Measurements from ENCODE around the gene IPO13. TPM values are rescaled to one million over a fixed set of nuclear protein-coding genes. Genes with fewer than 3 reads are reported as not detected.

IPO13 gene
- total and polyA plus RNA-seq, 12 donors, result 25.2 to 74.5 (median 56.8) TPM

DNA sequence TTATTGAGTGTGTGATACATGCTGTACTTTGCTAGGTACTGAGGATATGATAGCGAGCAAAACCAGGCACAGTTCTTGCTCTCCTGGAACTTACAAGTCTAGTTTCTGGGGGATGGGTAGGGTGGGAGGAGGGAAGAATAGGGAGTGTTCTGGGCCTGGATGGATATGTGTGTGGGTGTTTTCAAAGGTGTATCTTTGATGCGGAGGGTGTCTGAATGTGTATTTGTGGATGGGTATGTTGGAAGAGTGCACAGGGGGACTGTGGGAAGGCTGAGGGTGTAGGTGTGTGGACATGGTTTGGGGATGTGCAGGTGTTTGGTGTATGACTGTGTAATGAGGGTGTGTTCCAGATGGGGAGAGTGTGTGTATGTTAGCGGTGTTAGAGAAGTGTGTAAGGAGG lies 18.6 kb downstream of the IPO13 start:
- WGBS, 2 donors, result 85 to 92% methylated on average over 3 of the region's 3 CpGs
- ATAC-seq, result no peak
- Histone ChIP-seq H3K4me1 (peaks cover under 1 to 19% (median 3%) of the 10 kb centered on the region in 9 donors), H3K27me3 (no peaks in the 10 kb centered on the region), H3K27ac (no peak overlapping the region), H3K4me3 (no peak overlapping the region), H3K9me3 (no peaks in the 10 kb centered on the region), H3K36me3 (peaks cover 0 to 71% (median 25%) of the 10 kb centered on the region in 9 donors)
- intact Hi-C loops (cut with DNase I), result no loop called here
- TF ChIP-seq, protein P1, sequence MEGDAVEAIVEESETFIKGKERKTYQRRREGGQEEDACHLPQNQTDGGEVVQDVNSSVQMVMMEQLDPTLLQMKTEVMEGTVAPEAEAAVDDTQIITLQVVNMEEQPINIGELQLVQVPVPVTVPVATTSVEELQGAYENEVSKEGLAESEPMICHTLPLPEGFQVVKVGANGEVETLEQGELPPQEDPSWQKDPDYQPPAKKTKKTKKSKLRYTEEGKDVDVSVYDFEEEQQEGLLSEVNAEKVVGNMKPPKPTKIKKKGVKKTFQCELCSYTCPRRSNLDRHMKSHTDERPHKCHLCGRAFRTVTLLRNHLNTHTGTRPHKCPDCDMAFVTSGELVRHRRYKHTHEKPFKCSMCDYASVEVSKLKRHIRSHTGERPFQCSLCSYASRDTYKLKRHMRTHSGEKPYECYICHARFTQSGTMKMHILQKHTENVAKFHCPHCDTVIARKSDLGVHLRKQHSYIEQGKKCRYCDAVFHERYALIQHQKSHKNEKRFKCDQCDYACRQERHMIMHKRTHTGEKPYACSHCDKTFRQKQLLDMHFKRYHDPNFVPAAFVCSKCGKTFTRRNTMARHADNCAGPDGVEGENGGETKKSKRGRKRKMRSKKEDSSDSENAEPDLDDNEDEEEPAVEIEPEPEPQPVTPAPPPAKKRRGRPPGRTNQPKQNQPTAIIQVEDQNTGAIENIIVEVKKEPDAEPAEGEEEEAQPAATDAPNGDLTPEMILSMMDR (IDR thresholded peaks at IDR 0.05), result no peak
- no peak for DNase-seq

DNA sequence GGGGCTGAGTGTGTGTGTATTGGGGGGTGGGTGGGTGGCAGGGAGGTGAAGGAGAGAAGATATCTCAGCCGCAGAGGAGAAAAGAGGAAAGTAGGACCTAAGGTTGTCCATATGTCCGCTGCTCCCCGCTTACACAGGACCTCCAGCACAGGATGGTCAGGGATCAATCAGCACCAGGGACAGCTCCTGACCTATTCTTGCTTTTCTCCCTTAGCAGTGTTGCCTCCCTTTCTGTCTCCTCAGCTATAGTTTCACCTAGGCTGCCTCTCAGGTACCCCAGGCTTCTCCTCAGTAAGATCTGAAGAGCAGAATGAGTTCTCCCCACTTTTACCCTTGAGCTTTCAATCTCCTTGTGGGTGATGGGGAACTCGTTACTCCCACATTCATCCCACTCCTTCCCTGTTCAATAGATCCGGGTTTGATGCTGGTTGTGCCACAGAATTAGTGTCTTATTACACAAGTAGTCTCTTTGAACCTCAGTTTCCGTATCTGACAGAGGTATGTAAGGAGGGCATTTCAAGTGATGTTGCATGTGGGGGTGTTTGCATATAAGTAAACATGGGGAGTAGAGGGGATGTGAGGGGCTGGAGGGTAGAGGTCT lies 21.7 kb downstream of the IPO13 start:
- Histone ChIP-seq H3K9me3 (no peaks in the 10 kb centered on the region), H3K4me1 (peaks cover 4 to 18% (median 13%) of the 10 kb centered on the region in 9 donors), H3K4me3 (no peak overlapping the region), H3K27ac (no peak overlapping the region), H3K36me3 (peaks cover 0 to 65% (median 14%) of the 10 kb centered on the region in 9 donors), H3K27me3 (no peaks in the 10 kb centered on the region)
- intact Hi-C loops (cut with DNase I), result loop anchor here in 1 of 10 donors (2.0 kb wide), 1 partner anchor 22 kb away; the partner anchor contains the start of gene IPO13
- no peak for DNase-seq
- ATAC-seq, result no peak
- TF ChIP-seq, protein P1 (IDR thresholded peaks at IDR 0.05), result no peak
- WGBS, 2 donors, result 68 to 83% methylated on average over 6 of the region's 6 CpGs

DNA sequence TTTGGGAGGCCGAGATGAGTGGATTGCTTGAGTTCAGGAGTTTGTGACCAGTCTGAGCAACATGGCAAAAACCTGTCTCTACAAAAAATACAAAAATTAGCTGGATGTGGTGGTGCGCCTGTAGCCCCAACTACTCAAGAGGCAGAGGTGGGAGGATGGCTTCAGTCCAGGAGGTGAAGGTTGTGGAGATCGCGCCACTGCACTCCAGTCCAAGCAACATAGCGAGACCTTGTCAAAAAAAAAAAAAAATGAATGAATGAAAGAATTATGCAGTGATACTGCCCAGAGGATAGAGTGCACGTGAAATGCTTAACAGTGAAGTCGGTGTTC lies 22.6 kb downstream of the IPO13 start:
- intact Hi-C loops (cut with DNase I), result loop anchor here in 1 of 10 donors (2.0 kb wide), 1 partner anchor 23 kb away; the partner anchor contains the start of gene IPO13
- Histone ChIP-seq H3K4me1 (peaks cover 4 to 26% (median 18%) of the 10 kb centered on the region in 9 donors), H3K27ac (no peak overlapping the region), H3K4me3 (peak overlapping the region in 8 of 10 donors; percentile 59 to 95 (median 93)), H3K9me3 (no peaks in the 10 kb centered on the region), H3K27me3 (no peaks in the 10 kb centered on the region), H3K36me3 (peaks cover 0 to 56% (median 8%) of the 10 kb centered on the region in 9 donors)
- 53 to 55% methylated on average over 7 of the region's 7 CpGs for WGBS, 2 donors
- DNase-seq (no peak), ATAC-seq (no peak)
- TF ChIP-seq, protein P1 (IDR thresholded peaks at IDR 0.05), result peak in 1 of 9 donors; percentile 15

DNA sequence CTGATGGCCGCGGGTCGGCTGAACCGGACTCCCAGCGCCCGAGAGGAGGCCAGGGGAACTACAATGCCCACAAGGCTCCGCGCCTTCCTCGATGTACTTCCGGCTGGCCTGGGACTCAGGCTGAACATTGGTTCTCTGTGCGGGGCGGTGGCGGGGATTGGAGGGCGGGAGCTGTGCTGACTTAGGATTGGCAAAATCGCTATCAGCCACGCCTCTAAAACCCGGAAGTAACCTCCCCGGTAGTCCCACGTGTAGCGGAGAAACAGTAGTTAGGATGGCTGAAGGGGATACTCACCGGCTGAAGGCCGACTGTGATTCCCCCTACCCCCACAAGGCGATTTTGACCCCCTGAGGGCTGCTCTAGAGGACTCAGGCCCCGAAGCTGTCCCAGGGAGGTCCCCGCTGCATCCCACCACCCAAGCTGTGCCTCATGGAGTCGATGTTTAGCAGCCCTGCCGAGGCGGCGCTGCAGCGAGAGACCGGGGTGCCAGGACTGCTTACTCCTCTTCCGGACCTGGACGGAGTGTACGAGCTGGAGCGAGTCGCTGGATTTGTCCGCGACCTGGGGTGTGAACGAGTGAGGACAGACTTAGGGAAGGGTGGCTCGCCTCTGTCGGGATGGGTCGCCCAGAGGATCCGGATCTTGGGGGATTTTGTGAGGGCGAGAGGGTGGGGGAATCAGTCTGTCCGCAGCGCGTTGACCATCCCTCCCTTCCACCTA lies 23.2 kb downstream of the IPO13 start, which contains the start of gene DPH2:
TSS of gene DPH2 (plus strand) at position 265 of the 721 bp plus-strand sequence. CDS start at position 431, 166 bp downstream.
- intact Hi-C loops (cut with DNase I), result loop anchor here in 1 of 10 donors (2.0 kb wide), 1 partner anchor 23 kb away; the partner anchor contains the start of gene IPO13
- Histone ChIP-seq H3K4me3 (peak within 1 kb of the TSS; percentile 59 to 95 (median 91)), H3K4me1 (peaks cover 4 to 26% (median 18%) of the 10 kb centered on the region in 9 donors), H3K36me3 (peaks cover 0 to 51% (median 6%) of the 10 kb centered on the region in 9 donors), H3K27ac (peak within 1 kb of the TSS in 8 of 10 donors; percentile 12 to 65 (median 47)), H3K27me3 (no peaks in the 10 kb centered on the region), H3K9me3 (no peaks in the 10 kb centered on the region)
- DNase-seq (peak; percentile 96 to 98), ATAC-seq (peak; percentile 88 to 95 (median 94))
- TF ChIP-seq, protein P1 (IDR thresholded peaks at IDR 0.05), result no peak
- 1% methylated on average over 47 of the region's 47 CpGs for WGBS, 2 donors
